ENCODE measurements around the gene PCGF6.

Gene PCGF6

GRCh38 chr10:103287992-103288391 is 62.9 kb downstream of the PCGF6 start:
- in situ Hi-C loops (cut with HindIII; ENCODE audit: low pct_unique_long_range_greater_than_20kb, low sequenced_read_pairs): no loop called here
- no peak for DNase-seq (ENCODE audit: low read depth in 1 of 2, low spot score in 1 of 2)
- TF ChIP-seq JUND (IDR thresholded peaks at IDR 0.05; ENCODE audit: low read depth): no peak

- DNase-seq (ENCODE audit: low read depth in 1 of 2, low spot score in 1 of 2): no peak
- in situ Hi-C loops (cut with HindIII; ENCODE audit: low pct_unique_long_range_greater_than_20kb, low sequenced_read_pairs): no loop called here
- no peak for TF ChIP-seq JUND (IDR thresholded peaks at IDR 0.05; ENCODE audit: low read depth)
These were observed 66.8 kb downstream of the PCGF6 start for GRCh38 chr10:103284170-103284569.

GRCh38 chr10:103282961-103283360 is 68.0 kb downstream of the PCGF6 start:
- no peak for DNase-seq (ENCODE audit: low read depth in 1 of 2, low spot score in 1 of 2)
- no peak for TF ChIP-seq JUND (IDR thresholded peaks at IDR 0.05; ENCODE audit: low read depth)
- in situ Hi-C loops (cut with HindIII; ENCODE audit: low pct_unique_long_range_greater_than_20kb, low sequenced_read_pairs): no loop called here

GRCh38 chr10:103281753-103282152 is 69.2 kb downstream of the PCGF6 start:
- TF ChIP-seq JUND (IDR thresholded peaks at IDR 0.05; ENCODE audit: low read depth): no peak
- no peak for DNase-seq (ENCODE audit: low read depth in 1 of 2, low spot score in 1 of 2)
- in situ Hi-C loops (cut with HindIII; ENCODE audit: low pct_unique_long_range_greater_than_20kb, low sequenced_read_pairs): no loop called here

GRCh38 chr10:103280506-103280905 is 70.4 kb downstream of the PCGF6 start:
- in situ Hi-C loops (cut with HindIII; ENCODE audit: low pct_unique_long_range_greater_than_20kb, low sequenced_read_pairs): no loop called here
- no peak for TF ChIP-seq JUND (IDR thresholded peaks at IDR 0.05; ENCODE audit: low read depth)
- no peak for DNase-seq (ENCODE audit: low read depth in 1 of 2, low spot score in 1 of 2)

GRCh38 chr10:103280031-103280430 is 70.9 kb downstream of the PCGF6 start:
- DNase-seq (ENCODE audit: low read depth in 1 of 2, low spot score in 1 of 2): no peak
- TF ChIP-seq JUND (IDR thresholded peaks at IDR 0.05; ENCODE audit: low read depth): no peak
- in situ Hi-C loops (cut with HindIII; ENCODE audit: low pct_unique_long_range_greater_than_20kb, low sequenced_read_pairs): no loop called here

GRCh38 chr10:103278862-103279298 is 72.1 kb downstream of the PCGF6 start:
- DNase-seq (ENCODE audit: low read depth in 1 of 2, low spot score in 1 of 2): peak; percentile 47 to 65
- in situ Hi-C loops (cut with HindIII; ENCODE audit: low pct_unique_long_range_greater_than_20kb, low sequenced_read_pairs): no loop called here
- TF ChIP-seq JUND (IDR thresholded peaks at IDR 0.05; ENCODE audit: low read depth): no peak

GRCh38 chr10:103278537-103278823 is 72.5 kb downstream of the PCGF6 start:
- DNase-seq (ENCODE audit: low read depth in 1 of 2, low spot score in 1 of 2): no peak
- in situ Hi-C loops (cut with HindIII; ENCODE audit: low pct_unique_long_range_greater_than_20kb, low sequenced_read_pairs): no loop called here
- TF ChIP-seq JUND (IDR thresholded peaks at IDR 0.05; ENCODE audit: low read depth): no peak

- TF ChIP-seq JUND (IDR thresholded peaks at IDR 0.05; ENCODE audit: low read depth): no peak
- no peak for DNase-seq (ENCODE audit: low read depth in 1 of 2, low spot score in 1 of 2)
- in situ Hi-C loops (cut with HindIII; ENCODE audit: low pct_unique_long_range_greater_than_20kb, low sequenced_read_pairs): no loop called here
These were observed 73.0 kb downstream of the PCGF6 start for GRCh38 chr10:103277713-103278536.

GRCh38 chr10:103276896-103277712 is 73.8 kb downstream of the PCGF6 start, which contains the start of gene INA:
Gene INA (plus strand): TSS chr10:103277138. CDS start chr10:103277212, 74 bp downstream.
- DNase-seq (ENCODE audit: low read depth in 1 of 2, low spot score in 1 of 2): no peak

GRCh38 chr10:103276251-103276895 is 74.6 kb downstream of the PCGF6 start:
- TF ChIP-seq JUND (IDR thresholded peaks at IDR 0.05; ENCODE audit: low read depth): no peak
- DNase-seq (ENCODE audit: low read depth in 1 of 2, low spot score in 1 of 2): no peak
- in situ Hi-C loops (cut with HindIII; ENCODE audit: low pct_unique_long_range_greater_than_20kb, low sequenced_read_pairs): no loop called here

More at GRCh38 chr10:103276896-103277712, 73.8 kb downstream of the PCGF6 start, which contains the start of gene INA:
- TF ChIP-seq JUND (IDR thresholded peaks at IDR 0.05; ENCODE audit: low read depth): no peak
- in situ Hi-C loops (cut with HindIII; ENCODE audit: low pct_unique_long_range_greater_than_20kb, low sequenced_read_pairs): no loop called here

GRCh38 chr10:103273041-103273441 is 77.9 kb downstream of the PCGF6 start:
- peak in 1 of 2 experiments; percentile 40 for DNase-seq (ENCODE audit: low read depth in 1 of 2, low spot score in 1 of 2)
- in situ Hi-C loops (cut with HindIII; ENCODE audit: low pct_unique_long_range_greater_than_20kb, low sequenced_read_pairs): no loop called here
- no peak for TF ChIP-seq JUND (IDR thresholded peaks at IDR 0.05; ENCODE audit: low read depth)

Measured in T47D (cell line).